ENCODE measurements around the gene GJB3. TPM values are rescaled to one million over a fixed set of nuclear protein-coding genes. Genes with fewer than 3 reads are reported as not detected.

GJB3 gene
- polyA plus RNA-seq, 2 of the 4 experiments (the other 2 are of a cell fraction) = 0.50 to 0.76 TPM

DNA sequence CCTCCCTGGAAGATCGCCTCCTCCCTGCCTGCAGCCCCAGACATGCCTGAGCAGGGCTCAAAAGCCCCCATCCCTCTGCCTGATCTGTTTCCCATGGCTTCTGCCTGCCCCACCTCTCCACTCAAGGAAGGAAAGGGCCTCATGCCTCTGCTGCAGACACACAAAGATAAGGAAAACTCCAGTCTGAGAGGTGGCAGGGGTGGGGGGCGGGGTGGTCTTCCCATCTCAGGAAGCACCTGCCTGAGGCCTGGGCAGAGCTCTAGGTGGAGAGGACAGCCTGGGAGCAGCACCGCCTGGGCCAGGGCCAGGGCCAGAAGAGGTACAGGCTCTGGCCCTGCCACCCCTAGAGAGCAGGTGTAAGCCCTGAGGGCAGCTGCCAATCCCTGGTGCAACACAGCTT lies 4.1 kb upstream of the GJB3 start:
- CTCF ChIA-PET = interaction anchor here (1.0 kb wide), 1 partner anchor 9 kb away, joined by 4 read pairs; no protein-coding TSS in a partner anchor
- WGBS (ENCODE audit: missing lambda C conversion rate) = 75% methylated on average over 1 of the region's 3 CpGs
- DNase-seq (ENCODE audit: low read depth in 1 of 2, low spot score in 1 of 2) = no peak
- FAIRE-seq = no peak
- no peak for ATAC-seq
- POLR2A ChIA-PET = interaction anchor here (0.6 kb wide), 1 partner anchor 265 kb away, joined by 4 read pairs; no protein-coding TSS in a partner anchor
- Histone ChIP-seq H3K9me3 (no peaks in the 10 kb centered on the region), H3K4me3 (no peak overlapping the region), H3K27ac (no peak overlapping the region), H3K4me1 (0 out of 3 replicates have a peak, but pooled peaks cover 3% of the 10 kb centered on the region), H3K4me2 (no peak overlapping the region)
- TF ChIP-seq, protein P1, sequence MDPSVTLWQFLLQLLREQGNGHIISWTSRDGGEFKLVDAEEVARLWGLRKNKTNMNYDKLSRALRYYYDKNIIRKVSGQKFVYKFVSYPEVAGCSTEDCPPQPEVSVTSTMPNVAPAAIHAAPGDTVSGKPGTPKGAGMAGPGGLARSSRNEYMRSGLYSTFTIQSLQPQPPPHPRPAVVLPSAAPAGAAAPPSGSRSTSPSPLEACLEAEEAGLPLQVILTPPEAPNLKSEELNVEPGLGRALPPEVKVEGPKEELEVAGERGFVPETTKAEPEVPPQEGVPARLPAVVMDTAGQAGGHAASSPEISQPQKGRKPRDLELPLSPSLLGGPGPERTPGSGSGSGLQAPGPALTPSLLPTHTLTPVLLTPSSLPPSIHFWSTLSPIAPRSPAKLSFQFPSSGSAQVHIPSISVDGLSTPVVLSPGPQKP (IDR thresholded peaks at IDR 0.05; ENCODE audit: low read depth, low read length) = no peak
- TF ChIP-seq JUNB (IDR thresholded peaks at IDR 0.05) = no peak
- no peak for TF ChIP-seq ZC3H11A (IDR thresholded peaks at IDR 0.05)
- TF ChIP-seq ZSCAN20 (CRISPR knock-in tag; IDR thresholded peaks at IDR 0.05) = no peak
- no peak for TF ChIP-seq GATA3 (IDR thresholded peaks at IDR 0.05; ENCODE audit: borderline replicate concordance)
- TF ChIP-seq, protein P2, sequence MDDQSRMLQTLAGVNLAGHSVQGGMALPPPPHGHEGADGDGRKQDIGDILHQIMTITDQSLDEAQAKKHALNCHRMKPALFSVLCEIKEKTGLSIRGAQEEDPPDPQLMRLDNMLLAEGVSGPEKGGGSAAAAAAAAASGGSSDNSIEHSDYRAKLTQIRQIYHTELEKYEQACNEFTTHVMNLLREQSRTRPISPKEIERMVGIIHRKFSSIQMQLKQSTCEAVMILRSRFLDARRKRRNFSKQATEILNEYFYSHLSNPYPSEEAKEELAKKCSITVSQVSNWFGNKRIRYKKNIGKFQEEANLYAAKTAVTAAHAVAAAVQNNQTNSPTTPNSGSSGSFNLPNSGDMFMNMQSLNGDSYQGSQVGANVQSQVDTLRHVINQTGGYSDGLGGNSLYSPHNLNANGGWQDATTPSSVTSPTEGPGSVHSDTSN (IDR thresholded peaks at IDR 0.05) = no peak
- no peak for TF ChIP-seq FOSB (CRISPR knock-in tag; IDR thresholded peaks at IDR 0.05)
- TF ChIP-seq MAFK (IDR thresholded peaks at IDR 0.05; ENCODE audit: partially characterized antibody) = no peak
- TF ChIP-seq ZFP36 (IDR thresholded peaks at IDR 0.05; ENCODE audit: borderline replicate concordance, partially characterized antibody) = no peak
- TF ChIP-seq TP53 (CRISPR knock-in tag; IDR thresholded peaks at IDR 0.05) = no peak
- no peak for TF ChIP-seq ESRRA (IDR thresholded peaks at IDR 0.05; ENCODE audit: borderline replicate concordance, low read length)
- TF ChIP-seq NFE2L2 (conservative IDR thresholded peaks at IDR 0.05; ENCODE audit: low read length) = no peak
- TF ChIP-seq, protein P3, sequence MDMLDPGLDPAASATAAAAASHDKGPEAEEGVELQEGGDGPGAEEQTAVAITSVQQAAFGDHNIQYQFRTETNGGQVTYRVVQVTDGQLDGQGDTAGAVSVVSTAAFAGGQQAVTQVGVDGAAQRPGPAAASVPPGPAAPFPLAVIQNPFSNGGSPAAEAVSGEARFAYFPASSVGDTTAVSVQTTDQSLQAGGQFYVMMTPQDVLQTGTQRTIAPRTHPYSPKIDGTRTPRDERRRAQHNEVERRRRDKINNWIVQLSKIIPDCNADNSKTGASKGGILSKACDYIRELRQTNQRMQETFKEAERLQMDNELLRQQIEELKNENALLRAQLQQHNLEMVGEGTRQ (IDR thresholded peaks at IDR 0.05) = no peak
- TF ChIP-seq SREBF2 (IDR thresholded peaks at IDR 0.05) = no peak
- TF ChIP-seq, protein P4, sequence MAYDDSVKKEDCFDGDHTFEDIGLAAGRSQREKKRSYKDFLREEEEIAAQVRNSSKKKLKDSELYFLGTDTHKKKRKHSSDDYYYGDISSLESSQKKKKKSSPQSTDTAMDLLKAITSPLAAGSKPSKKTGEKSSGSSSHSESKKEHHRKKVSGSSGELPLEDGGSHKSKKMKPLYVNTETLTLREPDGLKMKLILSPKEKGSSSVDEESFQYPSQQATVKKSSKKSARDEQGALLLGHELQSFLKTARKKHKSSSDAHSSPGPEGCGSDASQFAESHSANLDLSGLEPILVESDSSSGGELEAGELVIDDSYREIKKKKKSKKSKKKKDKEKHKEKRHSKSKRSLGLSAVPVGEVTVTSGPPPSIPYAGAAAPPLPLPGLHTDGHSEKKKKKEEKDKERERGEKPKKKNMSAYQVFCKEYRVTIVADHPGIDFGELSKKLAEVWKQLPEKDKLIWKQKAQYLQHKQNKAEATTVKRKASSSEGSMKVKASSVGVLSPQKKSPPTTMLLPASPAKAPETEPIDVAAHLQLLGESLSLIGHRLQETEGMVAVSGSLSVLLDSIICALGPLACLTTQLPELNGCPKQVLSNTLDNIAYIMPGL (CRISPR knock-in tag; IDR thresholded peaks at IDR 0.05; ENCODE audit: borderline replicate concordance) = no peak
- TF ChIP-seq, protein P5, sequence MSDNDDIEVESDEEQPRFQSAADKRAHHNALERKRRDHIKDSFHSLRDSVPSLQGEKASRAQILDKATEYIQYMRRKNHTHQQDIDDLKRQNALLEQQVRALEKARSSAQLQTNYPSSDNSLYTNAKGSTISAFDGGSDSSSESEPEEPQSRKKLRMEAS (IDR thresholded peaks at IDR 0.05) = no peak
- TF ChIP-seq SMC3 (IDR thresholded peaks at IDR 0.05) = no peak
- no peak for TF ChIP-seq ZNF302 (CRISPR knock-in tag; IDR thresholded peaks at IDR 0.05)
- TF ChIP-seq HOXA7 (CRISPR knock-in tag; IDR thresholded peaks at IDR 0.05) = no peak

DNA sequence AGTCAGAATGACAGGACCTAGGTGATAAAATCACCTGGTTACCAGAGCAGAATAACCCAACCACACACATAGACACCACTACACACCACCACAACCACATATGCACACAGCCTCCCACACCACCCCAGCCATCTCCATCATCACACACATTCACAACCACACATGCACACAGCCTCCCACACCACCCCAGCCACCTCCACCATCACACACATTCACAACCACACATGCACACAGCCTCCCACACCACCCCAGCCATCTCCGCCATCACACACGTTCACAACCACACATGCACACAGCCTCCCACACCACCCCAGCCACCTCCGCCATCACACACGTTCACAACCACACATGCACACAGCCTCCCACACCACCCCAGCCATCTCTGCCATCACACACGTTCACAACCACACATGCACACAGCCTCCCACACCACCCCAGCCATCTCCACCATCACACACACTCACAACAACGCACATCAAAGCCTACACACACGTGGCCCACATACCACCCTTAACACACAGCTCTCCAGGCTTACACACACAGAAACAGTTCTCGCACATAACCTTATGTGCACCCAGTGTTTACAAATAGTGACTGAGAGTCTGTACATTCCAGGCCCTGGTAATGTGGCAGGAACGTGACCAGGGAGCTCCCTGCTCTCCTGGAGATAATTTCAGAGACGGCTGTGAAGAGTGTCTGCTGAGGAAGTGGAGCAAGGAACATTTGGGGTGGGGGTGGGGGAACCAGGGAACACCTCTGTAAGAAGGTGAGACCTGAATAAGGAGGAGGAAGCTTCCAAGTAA lies 3.3 kb upstream of the GJB3 start:
- ChIA-PET CTCF (no interaction called here), POLR2A (interaction anchor here (0.6 kb wide), 1 partner anchor 266 kb away, joined by 4 read pairs; no protein-coding TSS in a partner anchor)
- Histone ChIP-seq H3K9me3 (no peaks in the 10 kb centered on the region), H3K4me1 (0 out of 3 replicates have a peak, but pooled peaks cover 3% of the 10 kb centered on the region), H3K4me2 (no peak overlapping the region), H3K27ac (no peak overlapping the region), H3K4me3 (no peak overlapping the region)
- no peak for DNase-seq (ENCODE audit: low read depth in 1 of 2, low spot score in 1 of 2)
- no peak for ATAC-seq
- 53% methylated on average over 9 of the region's 10 CpGs for WGBS (ENCODE audit: missing lambda C conversion rate)
- FAIRE-seq = no peak
- TF ChIP-seq KDM5A (IDR thresholded peaks at IDR 0.05) = no peak
- no peak for TF ChIP-seq RNF2 (IDR thresholded peaks at IDR 0.05; ENCODE audit: borderline replicate concordance, low read depth)
- TF ChIP-seq, protein P6, sequence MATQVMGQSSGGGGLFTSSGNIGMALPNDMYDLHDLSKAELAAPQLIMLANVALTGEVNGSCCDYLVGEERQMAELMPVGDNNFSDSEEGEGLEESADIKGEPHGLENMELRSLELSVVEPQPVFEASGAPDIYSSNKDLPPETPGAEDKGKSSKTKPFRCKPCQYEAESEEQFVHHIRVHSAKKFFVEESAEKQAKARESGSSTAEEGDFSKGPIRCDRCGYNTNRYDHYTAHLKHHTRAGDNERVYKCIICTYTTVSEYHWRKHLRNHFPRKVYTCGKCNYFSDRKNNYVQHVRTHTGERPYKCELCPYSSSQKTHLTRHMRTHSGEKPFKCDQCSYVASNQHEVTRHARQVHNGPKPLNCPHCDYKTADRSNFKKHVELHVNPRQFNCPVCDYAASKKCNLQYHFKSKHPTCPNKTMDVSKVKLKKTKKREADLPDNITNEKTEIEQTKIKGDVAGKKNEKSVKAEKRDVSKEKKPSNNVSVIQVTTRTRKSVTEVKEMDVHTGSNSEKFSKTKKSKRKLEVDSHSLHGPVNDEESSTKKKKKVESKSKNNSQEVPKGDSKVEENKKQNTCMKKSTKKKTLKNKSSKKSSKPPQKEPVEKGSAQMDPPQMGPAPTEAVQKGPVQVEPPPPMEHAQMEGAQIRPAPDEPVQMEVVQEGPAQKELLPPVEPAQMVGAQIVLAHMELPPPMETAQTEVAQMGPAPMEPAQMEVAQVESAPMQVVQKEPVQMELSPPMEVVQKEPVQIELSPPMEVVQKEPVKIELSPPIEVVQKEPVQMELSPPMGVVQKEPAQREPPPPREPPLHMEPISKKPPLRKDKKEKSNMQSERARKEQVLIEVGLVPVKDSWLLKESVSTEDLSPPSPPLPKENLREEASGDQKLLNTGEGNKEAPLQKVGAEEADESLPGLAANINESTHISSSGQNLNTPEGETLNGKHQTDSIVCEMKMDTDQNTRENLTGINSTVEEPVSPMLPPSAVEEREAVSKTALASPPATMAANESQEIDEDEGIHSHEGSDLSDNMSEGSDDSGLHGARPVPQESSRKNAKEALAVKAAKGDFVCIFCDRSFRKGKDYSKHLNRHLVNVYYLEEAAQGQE (IDR thresholded peaks at IDR 0.05) = no peak
- TF ChIP-seq MYC (IDR thresholded peaks at IDR 0.05; ENCODE audit: borderline replicate concordance, low read length) = no peak
- TF ChIP-seq RFX5 (IDR thresholded peaks at IDR 0.05) = no peak
- no peak for TF ChIP-seq BHLHE40 (IDR thresholded peaks at IDR 0.05; ENCODE audit: low read depth, low read length)
- no peak for TF ChIP-seq FOXS1 (CRISPR knock-in tag; IDR thresholded peaks at IDR 0.05)
- TF ChIP-seq SMC3 (IDR thresholded peaks at IDR 0.05) = no peak
- TF ChIP-seq PHF8 (IDR thresholded peaks at IDR 0.05; ENCODE audit: borderline replicate concordance, low read depth) = no peak
